ENCODE measurements around the gene H19.

GRCh38 chr11:1959786-1960185, 37.9 kb downstream of the H19 start:
- TF ChIP-seq CTCF (tag by site-specific recombination; IDR thresholded peaks at IDR 0.05) (no peak), ZNF146 (tag by site-specific recombination; IDR thresholded peaks at IDR 0.05) (no peak), ZBTB1 (tag by site-specific recombination; IDR thresholded peaks at IDR 0.05) (no peak), ZNF335 (tag by site-specific recombination; conservative IDR thresholded peaks at IDR 0.05) (no peak), ZNF138 (tag by site-specific recombination; IDR thresholded peaks at IDR 0.05; ENCODE audit: borderline replicate concordance) (no peak), ZBTB48 (tag by site-specific recombination; IDR thresholded peaks at IDR 0.05) (no peak), ZNF768 (tag by site-specific recombination; IDR thresholded peaks at IDR 0.05) (no peak), ZNF561 (tag by site-specific recombination; IDR thresholded peaks at IDR 0.05; ENCODE audit: borderline replicate concordance) (no peak), ZNF529 (tag by site-specific recombination; IDR thresholded peaks at IDR 0.05; ENCODE audit: insufficient replicate concordance) (no peak), PRDM10 (tag by site-specific recombination; IDR thresholded peaks at IDR 0.05) (no peak), ZFP41 (tag by site-specific recombination; IDR thresholded peaks at IDR 0.05; ENCODE audit: borderline replicate concordance) (no peak), ZNF354C (tag by site-specific recombination; IDR thresholded peaks at IDR 0.05; ENCODE audit: borderline replicate concordance, low read depth) (no peak)
- TF ChIP-seq, protein P1, sequence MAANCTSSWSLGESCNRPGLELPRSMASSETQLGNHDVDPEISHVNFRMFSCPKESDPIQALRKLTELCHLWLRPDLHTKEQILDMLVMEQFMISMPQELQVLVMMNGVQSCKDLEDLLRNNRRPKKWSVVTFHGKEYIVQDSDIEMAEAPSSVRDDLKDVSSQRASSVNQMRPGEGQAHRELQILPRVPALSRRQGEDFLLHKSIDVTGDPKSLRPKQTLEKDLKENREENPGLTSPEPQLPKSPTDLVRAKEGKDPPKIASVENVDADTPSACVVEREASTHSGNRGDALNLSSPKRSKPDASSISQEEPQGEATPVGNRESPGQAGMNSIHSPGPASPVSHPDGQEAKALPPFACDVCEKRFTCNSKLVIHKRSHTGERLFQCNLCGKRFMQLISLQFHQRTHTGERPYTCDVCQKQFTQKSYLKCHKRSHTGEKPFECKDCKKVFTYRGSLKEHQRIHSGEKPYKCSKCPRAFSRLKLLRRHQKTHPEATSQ (tag by site-specific recombination; IDR thresholded peaks at IDR 0.05) = no peak
- TF ChIP-seq, protein P2, sequence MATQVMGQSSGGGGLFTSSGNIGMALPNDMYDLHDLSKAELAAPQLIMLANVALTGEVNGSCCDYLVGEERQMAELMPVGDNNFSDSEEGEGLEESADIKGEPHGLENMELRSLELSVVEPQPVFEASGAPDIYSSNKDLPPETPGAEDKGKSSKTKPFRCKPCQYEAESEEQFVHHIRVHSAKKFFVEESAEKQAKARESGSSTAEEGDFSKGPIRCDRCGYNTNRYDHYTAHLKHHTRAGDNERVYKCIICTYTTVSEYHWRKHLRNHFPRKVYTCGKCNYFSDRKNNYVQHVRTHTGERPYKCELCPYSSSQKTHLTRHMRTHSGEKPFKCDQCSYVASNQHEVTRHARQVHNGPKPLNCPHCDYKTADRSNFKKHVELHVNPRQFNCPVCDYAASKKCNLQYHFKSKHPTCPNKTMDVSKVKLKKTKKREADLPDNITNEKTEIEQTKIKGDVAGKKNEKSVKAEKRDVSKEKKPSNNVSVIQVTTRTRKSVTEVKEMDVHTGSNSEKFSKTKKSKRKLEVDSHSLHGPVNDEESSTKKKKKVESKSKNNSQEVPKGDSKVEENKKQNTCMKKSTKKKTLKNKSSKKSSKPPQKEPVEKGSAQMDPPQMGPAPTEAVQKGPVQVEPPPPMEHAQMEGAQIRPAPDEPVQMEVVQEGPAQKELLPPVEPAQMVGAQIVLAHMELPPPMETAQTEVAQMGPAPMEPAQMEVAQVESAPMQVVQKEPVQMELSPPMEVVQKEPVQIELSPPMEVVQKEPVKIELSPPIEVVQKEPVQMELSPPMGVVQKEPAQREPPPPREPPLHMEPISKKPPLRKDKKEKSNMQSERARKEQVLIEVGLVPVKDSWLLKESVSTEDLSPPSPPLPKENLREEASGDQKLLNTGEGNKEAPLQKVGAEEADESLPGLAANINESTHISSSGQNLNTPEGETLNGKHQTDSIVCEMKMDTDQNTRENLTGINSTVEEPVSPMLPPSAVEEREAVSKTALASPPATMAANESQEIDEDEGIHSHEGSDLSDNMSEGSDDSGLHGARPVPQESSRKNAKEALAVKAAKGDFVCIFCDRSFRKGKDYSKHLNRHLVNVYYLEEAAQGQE (tag by site-specific recombination; IDR thresholded peaks at IDR 0.05) = no peak
